HEK293T (cell line): Measurements from ENCODE around the gene MTCL3.
A peak's percentile ranks its signal among the peaks of the same experiment; 100 is the strongest.

Experiments used
- ARNT ChIP-seq: fragments of 450-650 bp; IDR thresholded peaks from 2 replicates; pipeline ENCODE4 v1.6.1; 2017; ENCODE audit warnings: mild to moderate bottlenecking
- BHLHE40 ChIP-seq: fragments of 450-650 bp; IDR thresholded peaks from 2 replicates; pipeline ENCODE4 v1.6.1; 2016; ENCODE audit warnings: mild to moderate bottlenecking, moderate library complexity, borderline replicate concordance
- ELF4 ChIP-seq: fragments of 450-650 bp; IDR thresholded peaks from 2 replicates; pipeline ENCODE4 v1.6.1; 2017; ENCODE audit warnings: antibody characterized with exemption
- FOXA1 ChIP-seq: fragments of 450-650 bp; IDR thresholded peaks from 2 replicates; pipeline ENCODE4 v1.6.1; 2016; ENCODE audit warnings: mild to moderate bottlenecking
- FOXK2 ChIP-seq: fragments of 450-650 bp; IDR thresholded peaks from 2 replicates; pipeline ENCODE4 v1.6.1; 2016; ENCODE audit warnings: mild to moderate bottlenecking
- FOXM1 ChIP-seq: fragments of 450-650 bp; IDR thresholded peaks from 2 replicates; pipeline ENCODE4 v1.6.1; 2017; ENCODE audit warnings: mild to moderate bottlenecking, borderline replicate concordance
- L3MBTL2 ChIP-seq: fragments of 450-650 bp; conservative IDR thresholded peaks from 2 replicates; pipeline ENCODE4 v1.6.1; 2016; ENCODE audit warnings: mild to moderate bottlenecking
- LEF1 ChIP-seq: fragments of 450-650 bp; IDR thresholded peaks from 2 replicates; pipeline ENCODE4 v1.6.1; 2017; ENCODE audit warnings: mild to moderate bottlenecking, borderline replicate concordance
- SP1 ChIP-seq: fragments of 450-650 bp; IDR thresholded peaks from 2 replicates; pipeline ENCODE4 v1.6.1; 2017
- SUZ12 ChIP-seq: fragments of 450-650 bp; IDR thresholded peaks from 2 replicates; pipeline ENCODE4 v1.6.1; 2016; ENCODE audit warnings: mild to moderate bottlenecking
- TARDBP ChIP-seq: fragments of 450-650 bp; IDR thresholded peaks from 2 replicates; pipeline ENCODE4 v1.6.1; 2016
- ZNF384 ChIP-seq: fragments of 450-650 bp; IDR thresholded peaks from 2 replicates; pipeline ENCODE4 v1.6.1; 2016
- TF ChIP-seq, protein P1 (sequence below): fragments of 450-650 bp; IDR thresholded peaks from 2 replicates; pipeline ENCODE4 v1.6.1; 2016

DNA sequence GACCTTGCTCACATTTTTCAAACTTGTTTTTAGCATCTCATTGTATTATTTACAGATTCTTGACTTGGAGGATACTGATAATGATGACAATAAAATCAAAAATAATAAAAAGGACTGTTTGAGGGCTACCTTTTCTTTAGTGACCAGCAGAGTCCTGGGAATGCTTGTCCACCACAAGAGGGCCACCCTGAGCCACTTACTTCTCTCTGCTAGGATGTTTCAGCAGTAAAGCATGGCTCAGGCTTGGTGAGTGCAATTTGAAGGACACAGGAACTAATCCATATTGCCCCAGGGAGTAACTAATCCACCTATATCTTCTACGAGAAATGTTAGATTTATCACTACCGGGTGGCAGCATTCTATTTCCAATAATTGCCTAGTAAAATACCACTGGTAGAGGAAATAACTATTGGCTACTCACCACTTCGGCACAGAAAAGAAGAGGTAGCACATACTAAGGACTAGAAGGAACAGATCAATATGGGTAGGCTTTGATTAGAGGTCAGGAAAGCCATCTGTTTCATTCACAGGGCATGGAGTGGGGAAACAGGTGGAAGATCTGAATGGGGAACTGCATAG lies 54.2 kb downstream of the MTCL3 start:
- TF ChIP-seq FOXM1 (no peak), ZNF384 (no peak), SUZ12 (no peak), SP1 (no peak), FOXK2 (no peak), L3MBTL2 (peak; percentile 54), TARDBP (no peak), ELF4 (no peak), FOXA1 (no peak), BHLHE40 (no peak), LEF1 (no peak), ARNT (no peak)
- TF ChIP-seq, protein P1, sequence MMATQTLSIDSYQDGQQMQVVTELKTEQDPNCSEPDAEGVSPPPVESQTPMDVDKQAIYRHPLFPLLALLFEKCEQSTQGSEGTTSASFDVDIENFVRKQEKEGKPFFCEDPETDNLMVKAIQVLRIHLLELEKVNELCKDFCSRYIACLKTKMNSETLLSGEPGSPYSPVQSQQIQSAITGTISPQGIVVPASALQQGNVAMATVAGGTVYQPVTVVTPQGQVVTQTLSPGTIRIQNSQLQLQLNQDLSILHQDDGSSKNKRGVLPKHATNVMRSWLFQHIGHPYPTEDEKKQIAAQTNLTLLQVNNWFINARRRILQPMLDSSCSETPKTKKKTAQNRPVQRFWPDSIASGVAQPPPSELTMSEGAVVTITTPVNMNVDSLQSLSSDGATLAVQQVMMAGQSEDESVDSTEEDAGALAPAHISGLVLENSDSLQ, result no peak
